ENCODE measurements around the gene SLC34A1. TPM values are rescaled to one million over a fixed set of nuclear protein-coding genes. Genes with fewer than 3 reads are reported as not detected.

Gene SLC34A1
- total RNA-seq, 1 donor from 2014 or later, result not detected

DNA sequence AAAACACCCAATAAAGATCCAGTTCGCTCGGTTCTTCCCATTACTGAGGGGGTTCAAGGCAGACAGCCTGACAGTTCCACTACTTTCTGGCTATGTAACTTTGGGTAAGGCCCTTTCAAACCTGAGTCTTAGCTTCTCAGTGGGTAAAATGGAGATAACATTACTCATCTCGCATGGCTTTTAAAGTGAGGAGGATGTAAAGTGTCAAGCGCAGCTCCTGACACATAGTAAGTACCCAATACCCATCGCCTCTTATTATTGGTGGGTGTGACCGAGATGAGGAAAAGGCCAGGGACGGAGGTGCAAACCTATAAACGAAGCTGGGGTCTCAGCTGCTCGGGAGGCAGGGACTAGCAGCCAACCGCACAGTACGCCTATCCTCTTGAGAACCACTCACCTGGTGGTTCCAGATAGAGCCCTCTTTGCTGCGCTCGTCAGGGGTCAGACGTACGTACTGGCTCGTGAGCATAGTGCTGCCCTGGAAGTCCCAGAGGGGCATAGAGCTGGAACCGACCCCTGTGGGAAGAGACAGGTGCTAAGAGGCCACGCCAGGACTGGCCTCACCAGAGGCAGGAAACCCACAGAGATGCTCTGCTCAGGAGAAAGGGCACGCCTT lies 33.4 kb upstream of the SLC34A1 start:
- ATAC-seq (ENCODE audit: low read depth), result no peak
- peak overlapping the region; percentile 100 for H3K27ac Mint-ChIP-seq

GRCh38 chr5:177351392-177352329 lies 32.6 kb upstream of the SLC34A1 start, which contains the start of gene LMAN2:
LMAN2 (minus strand) TSS chr5:177351668; CDS start chr5:177351647, 21 bp downstream.
- H3K36me3 Mint-ChIP-seq (ENCODE audit: low read depth), result peaks cover 31% of the 10 kb centered on the region
- H3K9me3 Mint-ChIP-seq, result no peaks in the 10 kb centered on the region
- H3K4me3 Mint-ChIP-seq, result peak within 1 kb of the TSS; percentile 98
- intact Hi-C loops (cut with micrococcal nuclease), result loop anchor here (1.0 to 5.0 kb wide), 6 partner anchors 11 to 963 kb away; partner anchors contain the start of genes B4GALT7, GRK6, HIGD2A and NOP16
- ChIA-PET POLR2A (interaction anchor here (0.6 to 2.7 kb wide), 26 partner anchors 9 to 965 kb away, joined by 3 to 23 read pairs (median 4); partner anchors contain the start of genes B4GALT7, DOK3, GRK6 and PDLIM7), CTCF (interaction anchor here (0.8 to 3.3 kb wide), 5 partner anchors 18 to 240 kb away, joined by 3 to 17 read pairs (median 4); no protein-coding TSS in a partner anchor)
- peak; percentile 83 for DNase-seq
- H3K4me1 Mint-ChIP-seq, result peaks cover 59% of the 10 kb centered on the region
- no peak for TF ChIP-seq CTCF (IDR thresholded peaks at IDR 0.05)
- H3K27ac Mint-ChIP-seq, result peak within 1 kb of the TSS; percentile 100
- peak; percentile 98 for ATAC-seq (ENCODE audit: low read depth)
- H3K27me3 Mint-ChIP-seq, result no peaks in the 10 kb centered on the region

More for the DNA sequence above, 33.4 kb upstream of the SLC34A1 start:
- intact Hi-C loops (cut with micrococcal nuclease), result loop anchor here (1.0 to 5.0 kb wide), 6 partner anchors 11 to 962 kb away; partner anchors contain the start of genes B4GALT7, GRK6, HIGD2A and NOP16
- DNase-seq, result no peak
- Mint-ChIP-seq H3K9me3 (no peaks in the 10 kb centered on the region), H3K36me3 (ENCODE audit: low read depth) (peaks cover 36% of the 10 kb centered on the region), H3K4me1 (peaks cover 53% of the 10 kb centered on the region), H3K4me3 (peak overlapping the region; percentile 98), H3K27me3 (no peaks in the 10 kb centered on the region)
- POLR2A ChIA-PET, result interaction anchor here (0.6 to 2.7 kb wide), 18 partner anchors 10 to 813 kb away, joined by 3 to 23 read pairs (median 6); partner anchors contain the start of genes B4GALT7, DOK3, GRK6 and PRELID1
- CTCF ChIA-PET, result interaction anchor here (1.6 to 3.3 kb wide), 2 partner anchors 19 to 20 kb away, joined by 4 to 17 read pairs; no protein-coding TSS in a partner anchor
- no peak for TF ChIP-seq CTCF (IDR thresholded peaks at IDR 0.05)

GRCh38 chr5:177353093-177353492 lies 31.1 kb upstream of the SLC34A1 start:
- intact Hi-C loops (cut with micrococcal nuclease), result loop anchor here (5.0 kb wide), 1 partner anchor 221 kb away; the partner anchor contains the start of gene NSD1
- no peak for ATAC-seq (ENCODE audit: low read depth)

GRCh38 chr5:177354256-177354655 lies 30.0 kb upstream of the SLC34A1 start:
- Mint-ChIP-seq H3K4me3 (no peak overlapping the region), H3K9me3 (no peaks in the 10 kb centered on the region), H3K27me3 (no peaks in the 10 kb centered on the region), H3K4me1 (peaks cover 65% of the 10 kb centered on the region), H3K27ac (no peak overlapping the region), H3K36me3 (ENCODE audit: low read depth) (peaks cover 18% of the 10 kb centered on the region)
- ChIA-PET POLR2A (no interaction called here), CTCF (no interaction called here)
- no peak for TF ChIP-seq CTCF (IDR thresholded peaks at IDR 0.05)
- no peak for DNase-seq
- intact Hi-C loops (cut with micrococcal nuclease), result loop anchor here (5.0 kb wide), 1 partner anchor 222 kb away; the partner anchor contains the start of gene NSD1
- no peak for ATAC-seq (ENCODE audit: low read depth)

More at GRCh38 chr5:177353093-177353492, 31.1 kb upstream of the SLC34A1 start:
- no peak for DNase-seq
- Mint-ChIP-seq H3K4me1 (peaks cover 62% of the 10 kb centered on the region), H3K36me3 (ENCODE audit: low read depth) (peaks cover 22% of the 10 kb centered on the region), H3K27ac (peak overlapping the region; percentile 18), H3K27me3 (no peaks in the 10 kb centered on the region), H3K4me3 (peak overlapping the region; percentile 38), H3K9me3 (no peaks in the 10 kb centered on the region)
- ChIA-PET CTCF (interaction anchor here (0.6 to 3.3 kb wide), 2 partner anchors 17 to 45 kb away, joined by 4 to 17 read pairs; no protein-coding TSS in a partner anchor), POLR2A (interaction anchor here (0.7 to 2.5 kb wide), 2 partner anchors 19 to 247 kb away, joined by 4 to 16 read pairs; partner anchors contain the start of gene B4GALT7)
- TF ChIP-seq CTCF (IDR thresholded peaks at IDR 0.05), result no peak
